Skin epidermis (tissue), 12 donors: Measurements from ENCODE around the gene TMEM151A.
"Not testable (repeated sequence)": the region's sequence is repeated elsewhere in the genome, so short reads cannot be mapped to it uniquely, and the experiment has no call there.

Experiments used
- H3K27ac ChIP-seq, 21 experiments: fragments of 200-600 bp; sonication (generic) in 11 of 21; one replicate each; pipeline ENCODE4 v1.5.0; 2020; ENCODE audit warnings: mild to moderate bottlenecking in 3 of 21, inconsistent platforms in 2 of 21, moderate library complexity in 2 of 21
- H3K4me3 ChIP-seq, 7 experiments: fragments of 200-600 bp; sonication (generic) in 2 of 7; one replicate each; pipeline ENCODE4 v1.5.0; 2020; ENCODE audit warnings: inconsistent platforms in 2 of 7, mild to moderate bottlenecking in 2 of 7, moderate library complexity in 1 of 7

TMEM151A gene

GRCh38 chr11:66315921-66316811 is 24.5 kb downstream of the TMEM151A start:
- Histone ChIP-seq H3K27ac (peak overlapping the region in 20 of 21 experiments; percentile 38 to 87 (median 78)), H3K4me3 (peak overlapping the region; percentile 31 to 49 (median 40))

- peak within 1 kb of the TSS in 20 of 21 experiments; percentile 43 to 87 (median 78) for H3K27ac ChIP-seq
- peak within 1 kb of the TSS; percentile 31 to 49 (median 40) for H3K4me3 ChIP-seq
Observed at GRCh38 chr11:66316849-66317251, 25.2 kb downstream of the TMEM151A start, which contains the start of gene CD248. Gene CD248, minus strand, starts transcription at chr11:66317044. Its CDS starts 17 bp downstream, at chr11:66317027.

GRCh38 chr11:66317322-66317722 is 25.6 kb downstream of the TMEM151A start:
- H3K4me3 ChIP-seq: peak overlapping the region in 3 of 7 experiments; percentile 2 to 49 (median 44)
- H3K27ac ChIP-seq: peak overlapping the region in 20 of 21 experiments; percentile 43 to 87 (median 78)

- peak overlapping the region in 20 of 21 experiments; percentile 43 to 87 (median 78) for H3K27ac ChIP-seq
- peak overlapping the region in 1 of 7 experiments; percentile 2 for H3K4me3 ChIP-seq
Observed at GRCh38 chr11:66317723-66318599, 26.3 kb downstream of the TMEM151A start.

- H3K27ac ChIP-seq: peak overlapping the region in 17 of 21 experiments; percentile 43 to 87 (median 78)
Observed at GRCh38 chr11:66318600-66318970, 26.9 kb downstream of the TMEM151A start.

GRCh38 chr11:66320289-66320688 is 28.6 kb downstream of the TMEM151A start:
- not testable (repeated sequence) for H3K4me3 ChIP-seq, H3K27ac ChIP-seq

More at GRCh38 chr11:66318600-66318970, 26.9 kb downstream of the TMEM151A start:
- no peak overlapping the region for H3K4me3 ChIP-seq

- not testable (repeated sequence) for H3K27ac ChIP-seq, H3K4me3 ChIP-seq
Observed at GRCh38 chr11:66320748-66321147, 29.1 kb downstream of the TMEM151A start.

GRCh38 chr11:66321606-66322005 is 29.9 kb downstream of the TMEM151A start:
- H3K27ac ChIP-seq: peak overlapping the region in 3 of 21 experiments; percentile 49 to 72 (median 62)
- H3K4me3 ChIP-seq: no peak overlapping the region

- Histone ChIP-seq H3K4me3 (no peak overlapping the region), H3K27ac (peak overlapping the region in 7 of 21 experiments; percentile 14 to 73 (median 42))
Observed at GRCh38 chr11:66322732-66323427, 31.2 kb downstream of the TMEM151A start.

GRCh38 chr11:66323684-66324083 is 32.0 kb downstream of the TMEM151A start:
- H3K27ac ChIP-seq: peak overlapping the region in 1 of 21 experiments; percentile 35

GRCh38 chr11:66324664-66325063 is 33.0 kb downstream of the TMEM151A start:
- H3K27ac ChIP-seq: peak overlapping the region in 14 of 21 experiments; percentile 3 to 86 (median 41)
- H3K4me3 ChIP-seq: no peak overlapping the region

More at GRCh38 chr11:66323684-66324083, 32.0 kb downstream of the TMEM151A start:
- no peak overlapping the region for H3K4me3 ChIP-seq

GRCh38 chr11:66325263-66325671 is 33.6 kb downstream of the TMEM151A start:
- no peak overlapping the region for H3K4me3 ChIP-seq
- peak overlapping the region in 16 of 21 experiments; percentile 9 to 86 (median 64) for H3K27ac ChIP-seq

GRCh38 chr11:66326261-66327111 is 34.8 kb downstream of the TMEM151A start:
- peak overlapping the region in 20 of 21 experiments; percentile 11 to 86 (median 74) for H3K27ac ChIP-seq

GRCh38 chr11:66327171-66328030 is 35.7 kb downstream of the TMEM151A start:
- H3K27ac ChIP-seq: peak overlapping the region in 20 of 21 experiments; percentile 16 to 86 (median 74)
- H3K4me3 ChIP-seq: no peak overlapping the region

More at GRCh38 chr11:66326261-66327111, 34.8 kb downstream of the TMEM151A start:
- H3K4me3 ChIP-seq: no peak overlapping the region

- Histone ChIP-seq H3K4me3 (no peak overlapping the region), H3K27ac (peak overlapping the region in 16 of 21 experiments; percentile 12 to 86 (median 70))
Observed at GRCh38 chr11:66328031-66328301, 36.3 kb downstream of the TMEM151A start.

- H3K4me3 ChIP-seq: no peak overlapping the region
- H3K27ac ChIP-seq: peak overlapping the region in 15 of 21 experiments; percentile 0 to 86 (median 70)
Observed at GRCh38 chr11:66328302-66329144, 36.8 kb downstream of the TMEM151A start.
